Measurements from ENCODE around the gene RASSF8.
"Not testable (repeated sequence)": the region's sequence is repeated elsewhere in the genome, so short reads cannot be mapped to it uniquely, and the experiment has no call there.

The RASSF8 gene

GRCh38 chr12:26029736-26030022 lies 71.2 kb downstream of the RASSF8 start:
- no peak for DNase-seq (ENCODE audit: low read depth)

- DNase-seq (ENCODE audit: low read depth): no peak
Measured at GRCh38 chr12:26030371-26030770, 71.9 kb downstream of the RASSF8 start.

DNA sequence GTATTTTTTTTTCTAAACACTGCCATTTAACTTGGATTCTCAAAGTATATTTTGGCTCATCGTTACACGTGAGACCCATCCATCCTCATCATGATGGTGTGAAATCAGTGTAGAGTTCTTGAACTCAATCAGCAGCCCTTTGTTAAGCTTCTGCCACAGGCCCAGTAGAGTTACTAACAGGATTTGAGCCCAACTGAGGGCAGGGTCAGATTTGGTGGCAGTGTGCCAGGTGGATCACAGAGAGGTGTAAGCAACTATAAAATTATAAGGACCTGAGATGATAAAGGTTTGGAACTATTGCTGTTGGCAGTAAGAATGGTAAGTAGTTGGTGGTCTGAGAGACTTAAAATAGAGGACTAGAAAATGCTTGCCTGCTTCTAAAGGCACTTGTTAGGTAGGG lies 72.8 kb downstream of the RASSF8 start:
- DNase-seq (ENCODE audit: low read depth): no peak

- no peak for DNase-seq (ENCODE audit: low read depth)
Measured at GRCh38 chr12:26031827-26032226, 73.3 kb downstream of the RASSF8 start.

GRCh38 chr12:26032290-26032689 lies 73.8 kb downstream of the RASSF8 start:
- no peak for DNase-seq (ENCODE audit: low read depth)

- DNase-seq (ENCODE audit: low read depth): no peak
Measured at GRCh38 chr12:26032719-26033241, 74.3 kb downstream of the RASSF8 start.

DNA sequence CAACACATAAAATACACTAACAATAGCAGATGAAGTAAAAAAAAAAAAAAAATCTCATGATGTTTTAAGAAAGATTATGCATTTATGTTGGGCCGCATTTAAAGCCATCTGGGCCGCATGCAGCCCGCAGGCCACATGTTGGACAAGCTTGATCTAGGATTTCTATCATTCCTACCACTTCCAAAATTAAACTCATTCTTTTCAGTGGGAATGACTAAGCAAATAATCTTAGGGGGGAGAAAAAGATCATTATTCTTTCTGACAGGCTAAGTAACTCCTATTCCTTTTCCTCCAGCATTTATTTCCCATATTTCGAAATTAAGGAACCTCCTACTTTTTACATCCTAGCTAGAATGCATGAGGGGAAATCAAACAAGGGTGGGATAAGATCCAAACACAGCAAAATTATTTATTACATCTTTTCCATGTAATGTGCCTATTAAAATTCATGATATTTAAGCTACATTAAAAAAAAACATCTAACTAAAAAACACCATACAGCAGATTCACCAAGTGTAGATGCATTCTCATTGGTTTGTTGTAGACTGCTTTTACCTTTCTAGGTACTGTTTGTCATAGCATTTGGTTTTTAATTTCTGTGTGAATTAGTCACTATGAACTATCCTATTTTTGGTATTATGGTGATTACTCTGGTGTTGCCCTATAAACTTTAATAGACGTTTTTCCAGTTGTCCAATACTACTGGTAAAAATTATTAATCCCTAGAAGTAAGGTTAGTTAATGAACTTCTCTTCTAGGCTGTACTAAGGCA lies 76.1 kb downstream of the RASSF8 start:
- DNase-seq (ENCODE audit: low read depth): no peak

- no peak for DNase-seq (ENCODE audit: low read depth)
Measured at GRCh38 chr12:26036877-26037276, 78.4 kb downstream of the RASSF8 start.

GRCh38 chr12:26037615-26038220 lies 79.2 kb downstream of the RASSF8 start:
- DNase-seq (ENCODE audit: low read depth): no peak

- DNase-seq (ENCODE audit: low read depth): no peak
Measured at GRCh38 chr12:26042645-26043044, 84.2 kb downstream of the RASSF8 start.

DNA sequence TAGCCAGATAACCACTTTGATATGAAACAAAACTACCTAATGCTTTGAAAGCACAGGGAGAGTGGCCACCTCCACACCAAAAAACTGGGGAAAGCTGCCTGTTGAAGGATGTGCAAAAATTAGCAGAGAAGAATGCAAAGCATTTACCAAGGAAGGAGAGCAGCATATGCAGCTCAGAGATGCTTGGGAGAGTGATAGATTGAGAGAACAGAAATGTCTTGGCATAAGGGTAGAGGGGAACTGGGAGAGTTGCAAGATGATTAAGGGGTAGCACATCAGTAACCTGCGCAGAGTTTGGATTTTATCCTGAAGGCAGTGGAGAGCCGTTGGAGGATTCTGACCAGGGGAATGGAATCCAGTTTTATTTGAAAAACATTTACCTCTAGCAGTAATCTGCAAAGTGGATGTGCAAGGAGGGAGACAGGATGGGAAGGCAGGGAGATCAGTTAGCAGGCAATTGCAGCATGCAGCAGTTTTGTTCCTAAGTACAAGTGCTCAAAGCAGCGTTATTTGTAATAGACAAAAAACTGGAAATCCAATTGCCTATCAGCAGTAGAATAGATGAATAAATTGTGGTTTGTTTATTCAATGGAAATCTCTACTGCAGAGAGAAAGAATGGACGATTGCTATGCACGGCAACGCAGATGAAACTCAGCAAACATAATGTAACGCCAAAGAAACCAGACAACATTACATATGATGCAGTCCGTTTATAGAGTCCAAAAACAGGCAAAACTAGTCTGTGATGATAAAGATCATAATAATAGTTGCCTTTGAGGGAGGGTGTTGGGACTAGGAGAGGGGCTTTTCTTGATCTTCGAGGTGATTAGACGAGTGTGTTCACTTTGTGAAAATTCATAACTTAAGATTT lies 84.9 kb downstream of the RASSF8 start:
- DNase-seq (ENCODE audit: low read depth): no peak

GRCh38 chr12:26044007-26044394 lies 85.5 kb downstream of the RASSF8 start:
- DNase-seq (ENCODE audit: low read depth): no peak

DNA sequence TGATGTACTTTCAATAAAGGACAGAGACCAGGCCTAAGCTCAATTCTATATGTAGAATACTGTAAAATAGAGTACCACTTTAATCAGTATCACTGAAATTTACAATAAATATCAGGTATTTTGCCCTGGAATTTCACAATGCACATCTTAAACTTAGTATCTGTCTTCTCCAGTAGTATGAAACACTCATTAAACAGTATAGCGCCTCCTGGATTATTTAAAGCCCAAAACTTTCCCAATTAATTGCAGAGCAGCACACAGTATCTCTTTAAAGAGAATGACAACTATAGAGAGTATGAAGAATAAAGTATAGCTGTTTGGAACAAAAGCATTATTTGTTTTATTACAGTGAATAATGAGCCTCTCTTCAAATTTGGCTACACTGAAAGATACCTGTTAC lies 86.1 kb downstream of the RASSF8 start:
- DNase-seq (ENCODE audit: low read depth): no peak

GRCh38 chr12:26046203-26046602 lies 87.7 kb downstream of the RASSF8 start:
- DNase-seq (ENCODE audit: low read depth): no peak

- DNase-seq (ENCODE audit: low read depth): no peak
Measured at GRCh38 chr12:26046906-26047305, 88.4 kb downstream of the RASSF8 start.

GRCh38 chr12:26047401-26048226 lies 89.1 kb downstream of the RASSF8 start:
- no peak for DNase-seq (ENCODE audit: low read depth)

DNA sequence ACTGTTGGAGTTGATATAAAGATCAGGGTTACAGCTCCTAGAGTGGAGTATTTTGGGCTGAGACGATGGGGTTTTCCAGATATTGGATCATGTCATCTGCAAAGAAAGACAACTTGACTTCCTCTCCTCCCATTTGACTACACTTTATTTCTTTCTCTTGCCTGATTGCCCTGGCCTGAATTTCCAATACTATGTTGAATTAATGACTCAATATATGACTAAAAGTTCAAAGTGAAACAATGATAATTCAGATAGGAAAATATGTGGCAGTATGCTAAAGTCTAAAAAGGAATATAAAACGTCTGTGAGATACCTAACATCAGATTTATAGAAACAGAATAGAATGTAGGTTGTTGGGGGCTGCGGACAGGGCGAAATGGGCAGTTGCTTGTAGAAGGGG lies 94.2 kb downstream of the RASSF8 start:
- DNase-seq (ENCODE audit: low read depth): no peak

GRCh38 chr12:26054383-26054782 lies 95.9 kb downstream of the RASSF8 start:
- DNase-seq (ENCODE audit: low read depth): no peak

DNA sequence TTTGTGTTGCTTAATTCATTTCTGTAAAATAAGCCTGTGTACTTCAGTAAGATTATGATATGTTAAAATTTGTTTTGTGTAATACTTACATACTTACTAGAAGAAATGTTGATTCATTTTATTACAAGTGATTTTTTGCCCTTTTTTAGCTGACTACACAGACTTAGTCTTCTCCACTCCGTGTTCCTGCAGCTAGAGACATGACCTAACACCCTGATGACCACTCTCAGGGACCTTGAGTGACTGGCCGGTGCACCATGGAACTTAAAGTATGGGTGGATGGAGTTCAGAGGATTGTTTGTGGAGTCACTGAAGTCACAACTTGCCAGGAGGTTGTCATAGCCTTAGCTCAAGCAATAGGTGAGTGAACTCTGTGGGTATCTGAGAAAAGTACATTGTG lies 96.6 kb downstream of the RASSF8 start:
- no peak for DNase-seq (ENCODE audit: low read depth)

- no peak for DNase-seq (ENCODE audit: low read depth)
Measured at GRCh38 chr12:26056335-26056734, 97.9 kb downstream of the RASSF8 start.

- DNase-seq (ENCODE audit: low read depth): not testable (repeated sequence)
Measured at GRCh38 chr12:26057271-26057670, 98.8 kb downstream of the RASSF8 start.

DNA sequence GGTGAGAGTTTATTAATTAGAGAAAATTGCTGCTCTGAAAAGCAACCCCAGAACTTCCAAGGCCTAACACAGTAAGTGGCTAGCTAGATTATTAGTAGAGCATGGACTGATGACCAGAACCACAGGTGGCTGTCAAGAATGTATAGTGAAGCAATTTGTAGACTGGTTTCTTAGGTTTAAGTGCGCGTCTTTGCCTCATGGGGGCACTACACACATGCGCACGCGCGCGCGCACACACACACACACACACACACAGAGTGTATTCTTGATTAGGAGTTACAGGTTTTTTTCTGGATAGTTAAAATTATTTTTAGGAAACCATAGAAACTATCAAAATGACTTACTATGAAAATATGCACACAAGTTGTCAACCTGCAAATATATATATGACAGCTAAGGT lies 99.8 kb downstream of the RASSF8 start:
- no peak for DNase-seq (ENCODE audit: low read depth)
